HL-60/S4 (cell line): ENCODE results near the gene MYO5C.

Experiments used
- in situ Hi-C: fragments of 300-500 bp; cut with MboI; formaldehyde crosslinking; loops from 2 replicates; pipeline ENCODE4 v1.14.3; 2022; ENCODE audit warnings: low sequenced_read_pairs

The MYO5C gene

GRCh38 chr15:52295421-52296001 is at the start of gene MYO5C:
Gene MYO5C, minus strand, starts transcription at chr15:52295804. Its CDS starts 168 bp downstream, at chr15:52295636.
- in situ Hi-C loops = no loop called here

- in situ Hi-C loops = no loop called here
Observed at GRCh38 chr15:52344592-52344991, 49.0 kb upstream of the MYO5C start.

GRCh38 chr15:52343831-52344230 is 48.2 kb upstream of the MYO5C start:
- in situ Hi-C loops = no loop called here

GRCh38 chr15:52340093-52340492 is 44.5 kb upstream of the MYO5C start:
- in situ Hi-C loops = no loop called here

- in situ Hi-C loops = no loop called here
Observed at GRCh38 chr15:52338891-52339290, 43.3 kb upstream of the MYO5C start.

GRCh38 chr15:52338058-52338457 is 42.5 kb upstream of the MYO5C start:
- in situ Hi-C loops = no loop called here

- in situ Hi-C loops = no loop called here
Observed at GRCh38 chr15:52337198-52337853, 41.7 kb upstream of the MYO5C start.

- in situ Hi-C loops = no loop called here
Observed at GRCh38 chr15:52336529-52336928, 40.9 kb upstream of the MYO5C start.

GRCh38 chr15:52334491-52335160 is 39.0 kb upstream of the MYO5C start:
- in situ Hi-C loops = no loop called here

- in situ Hi-C loops = no loop called here
Observed at GRCh38 chr15:52331490-52332240, 36.1 kb upstream of the MYO5C start.

GRCh38 chr15:52329987-52330386 is 34.4 kb upstream of the MYO5C start:
- in situ Hi-C loops = no loop called here

GRCh38 chr15:52329150-52329549 is 33.5 kb upstream of the MYO5C start:
- in situ Hi-C loops = no loop called here

- in situ Hi-C loops = no loop called here
Observed at GRCh38 chr15:52328680-52329079, 33.1 kb upstream of the MYO5C start.

GRCh38 chr15:52326756-52327155 is 31.2 kb upstream of the MYO5C start:
- in situ Hi-C loops = no loop called here

GRCh38 chr15:52324109-52324508 is 28.5 kb upstream of the MYO5C start:
- in situ Hi-C loops = no loop called here

GRCh38 chr15:52318729-52319500 is 23.3 kb upstream of the MYO5C start:
- in situ Hi-C loops = no loop called here

GRCh38 chr15:52317688-52318087 is 22.1 kb upstream of the MYO5C start:
- in situ Hi-C loops = no loop called here

- in situ Hi-C loops = no loop called here
Observed at GRCh38 chr15:52317022-52317421, 21.4 kb upstream of the MYO5C start.

GRCh38 chr15:52309154-52309548 is 13.5 kb upstream of the MYO5C start:
- in situ Hi-C loops = no loop called here

- in situ Hi-C loops = no loop called here
Observed at GRCh38 chr15:52308446-52309153, 13.0 kb upstream of the MYO5C start.
